Neural crest cell (in vitro differentiated cells): ENCODE measurements around the gene MEGF6. TPM values are rescaled to one million over a fixed set of nuclear protein-coding genes. Genes with fewer than 3 reads are reported as not detected.
A peak's percentile ranks its signal among the peaks of the same experiment; 100 is the strongest.
"Not testable (repeated sequence)": the region's sequence is repeated elsewhere in the genome, so short reads cannot be mapped to it uniquely, and the experiment has no call there.

ENCODE experiments used
- DNase-seq: peaks from one replicate; pipeline ENCODE4 v3.0.0; 2021; ENCODE audit warnings: low read depth, mixed read lengths, low spot score
- H3K27ac Mint-ChIP-seq: one replicate; pipeline ENCODE4 v1.8.0; 2021; ENCODE audit warnings: mild to moderate bottlenecking, mixed read lengths; ENCODE audit not compliant: unreplicated experiment
- H3K27me3 Mint-ChIP-seq: 2 replicates; pipeline ENCODE4 v1.8.0; 2021; ENCODE audit warnings: low read depth, mild to moderate bottlenecking, mixed read lengths
- H3K36me3 Mint-ChIP-seq: 2 replicates; pipeline ENCODE4 v1.8.0; 2021; ENCODE audit warnings: low read depth, mild to moderate bottlenecking, mixed read lengths
- H3K4me1 Mint-ChIP-seq: 2 replicates; pipeline ENCODE4 v1.8.0; 2021; ENCODE audit warnings: mixed read lengths
- H3K4me3 Mint-ChIP-seq: one replicate; pipeline ENCODE4 v1.8.0; 2021; ENCODE audit warnings: mild to moderate bottlenecking, mixed read lengths
- H3K9me3 Mint-ChIP-seq: 2 replicates; pipeline ENCODE4 v1.8.0; 2021; ENCODE audit warnings: mixed read lengths
- CTCF ChIP-seq: fragments of 200-600 bp; sonication (generic); conservative IDR thresholded peaks from 2 replicates; pipeline ENCODE4 v1.5.0; 2021; ENCODE audit warnings: antibody characterized with exemption, mild to moderate bottlenecking
- total RNA-seq: library from RNA; stranded (reverse); gene quantifications from 2 replicates; pipeline ENCODE4 v1.2.1, GENCODE V29; 2021

MEGF6 gene
- total RNA-seq, 1 donor from 2014 or later: 36.7 TPM

DNA sequence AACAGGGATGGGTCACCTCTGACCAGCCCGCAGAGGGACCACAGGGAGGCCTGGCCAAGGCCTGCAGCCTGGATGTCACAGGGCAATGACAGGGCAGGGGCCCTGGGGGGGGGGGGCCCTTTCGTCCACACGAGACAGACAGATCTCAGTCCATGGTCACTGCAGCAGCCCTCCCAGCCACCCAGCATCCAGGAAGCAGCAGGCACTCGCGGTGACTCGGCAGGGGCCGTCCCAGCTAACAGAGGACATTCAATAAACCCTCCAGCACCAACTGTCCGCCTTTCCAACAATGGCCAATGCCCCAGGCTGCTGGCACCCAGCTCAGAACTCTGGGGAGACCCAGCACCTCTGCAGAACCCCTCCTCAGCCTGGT is 32.9 kb downstream of the MEGF6 start:
- TF ChIP-seq CTCF: no peak
- no peak for DNase-seq
- Mint-ChIP-seq H3K9me3 (no peaks in the 10 kb centered on the region), H3K27ac (no peak overlapping the region), H3K36me3 (no peaks in the 10 kb centered on the region), H3K4me1 (peaks cover 4% of the 10 kb centered on the region), H3K27me3 (no peaks in the 10 kb centered on the region), H3K4me3 (no peak overlapping the region)

GRCh38 chr1:3577711-3578432 is 33.4 kb downstream of the MEGF6 start:
- TF ChIP-seq CTCF: no peak
- Mint-ChIP-seq H3K4me1 (peaks cover 4% of the 10 kb centered on the region), H3K27ac (no peak overlapping the region), H3K9me3 (no peaks in the 10 kb centered on the region), H3K27me3 (no peaks in the 10 kb centered on the region), H3K36me3 (no peaks in the 10 kb centered on the region), H3K4me3 (no peak overlapping the region)
- DNase-seq: no peak

- Mint-ChIP-seq H3K27ac (no peak overlapping the region), H3K9me3 (no peaks in the 10 kb centered on the region), H3K36me3 (no peaks in the 10 kb centered on the region), H3K4me1 (peaks cover 1% of the 10 kb centered on the region), H3K27me3 (no peaks in the 10 kb centered on the region), H3K4me3 (no peak overlapping the region)
- no peak for TF ChIP-seq CTCF
- no peak for DNase-seq
Observed at GRCh38 chr1:3577300-3577699, 34.0 kb downstream of the MEGF6 start.

DNA sequence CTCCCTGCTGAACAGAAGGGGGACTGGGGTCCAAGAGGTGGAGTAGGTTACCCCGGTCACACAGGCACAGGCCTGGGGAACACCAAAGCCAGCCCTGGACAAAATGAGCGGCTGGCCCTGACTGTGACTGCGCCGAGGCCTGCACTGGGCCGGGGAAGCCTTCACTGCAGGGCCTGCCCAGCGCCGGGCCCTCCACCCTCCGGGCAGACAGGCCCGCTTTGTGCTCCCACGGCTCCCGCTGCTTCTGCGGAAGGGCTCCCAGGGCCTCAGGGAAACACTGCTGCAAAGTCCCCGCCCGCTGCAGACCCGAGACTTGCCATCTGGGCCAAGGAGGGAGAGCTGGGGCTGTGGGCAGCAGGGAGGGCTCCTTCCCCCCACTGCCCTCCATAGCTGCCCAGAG is 35.3 kb downstream of the MEGF6 start:
- no peaks in the 10 kb centered on the region for H3K9me3 Mint-ChIP-seq
- H3K4me3 Mint-ChIP-seq: no peak overlapping the region
- peak overlapping the region; percentile 81 for H3K27ac Mint-ChIP-seq
- H3K36me3 Mint-ChIP-seq: no peaks in the 10 kb centered on the region
- no peaks in the 10 kb centered on the region for H3K27me3 Mint-ChIP-seq
- H3K4me1 Mint-ChIP-seq: no peaks in the 10 kb centered on the region
- TF ChIP-seq CTCF: no peak
- no peak for DNase-seq

- not testable (repeated sequence) for H3K36me3 Mint-ChIP-seq, H3K4me3 Mint-ChIP-seq, H3K27ac Mint-ChIP-seq, DNase-seq, H3K4me1 Mint-ChIP-seq, H3K27me3 Mint-ChIP-seq, H3K9me3 Mint-ChIP-seq
Observed at GRCh38 chr1:3575515-3575914, 35.8 kb downstream of the MEGF6 start.

GRCh38 chr1:3573500-3573899 is 37.8 kb downstream of the MEGF6 start:
- peaks cover 4% of the 10 kb centered on the region for H3K4me1 Mint-ChIP-seq
- H3K27me3 Mint-ChIP-seq: no peaks in the 10 kb centered on the region
- no peak overlapping the region for H3K27ac Mint-ChIP-seq

GRCh38 chr1:3572638-3573037 is 38.7 kb downstream of the MEGF6 start:
- DNase-seq, H3K36me3 Mint-ChIP-seq, H3K27ac Mint-ChIP-seq, H3K27me3 Mint-ChIP-seq, H3K4me1 Mint-ChIP-seq, H3K4me3 Mint-ChIP-seq, H3K9me3 Mint-ChIP-seq: not testable (repeated sequence)

More at GRCh38 chr1:3573500-3573899, 37.8 kb downstream of the MEGF6 start:
- Mint-ChIP-seq H3K9me3 (no peaks in the 10 kb centered on the region), H3K4me3 (no peak overlapping the region), H3K36me3 (no peaks in the 10 kb centered on the region)
- DNase-seq: no peak
- TF ChIP-seq CTCF: no peak
